ENCODE data around the gene CNPY3. TPM values are rescaled to one million over a fixed set of nuclear protein-coding genes. Genes with fewer than 3 reads are reported as not detected.

CNPY3 gene
- total RNA-seq, 1 donor from 2014 or later = 53.1 TPM

DNA sequence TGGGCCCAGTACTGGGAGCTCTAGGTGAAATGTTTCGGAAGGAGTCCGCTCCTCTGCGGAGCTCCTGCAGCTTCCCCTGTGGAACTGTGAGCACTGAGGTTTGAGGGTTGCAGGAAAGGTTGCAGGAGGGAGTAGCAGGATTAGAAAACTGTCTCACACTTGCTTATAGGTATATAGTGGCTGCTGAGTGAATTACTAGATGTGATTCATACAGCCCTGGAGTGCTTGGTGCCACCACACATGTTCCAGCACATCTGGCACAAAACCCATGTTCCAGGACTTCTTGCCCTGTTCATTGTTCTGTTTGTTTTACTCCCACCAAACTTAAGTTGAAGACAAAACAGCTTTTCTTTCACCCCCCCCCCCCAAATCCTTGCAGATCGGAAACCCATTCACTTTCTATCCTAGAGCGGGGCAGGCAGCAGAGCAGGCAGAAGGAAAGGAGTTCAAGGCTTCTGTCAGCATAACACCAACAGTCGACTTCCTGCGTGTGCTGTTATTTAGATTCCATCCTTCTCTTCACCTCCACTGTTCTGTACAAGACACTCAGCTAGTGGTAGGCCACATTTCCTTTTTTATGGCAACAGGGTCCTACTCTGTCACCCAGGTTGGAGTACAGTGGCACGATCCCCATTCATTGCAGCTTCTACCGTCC, 50.4 kb downstream of the CNPY3 start:
- peaks cover 31% of the 10 kb centered on the region for H3K4me1 Mint-ChIP-seq (ENCODE audit: low read depth)
- H3K4me3 Mint-ChIP-seq (ENCODE audit: low read depth) = peak overlapping the region; percentile 91
- H3K36me3 Mint-ChIP-seq (ENCODE audit: low read depth) = peaks cover 25% of the 10 kb centered on the region
- H3K27ac Mint-ChIP-seq = peak overlapping the region; percentile 99
- no peaks in the 10 kb centered on the region for H3K27me3 Mint-ChIP-seq (ENCODE audit: low read depth)
- no peaks in the 10 kb centered on the region for H3K9me3 Mint-ChIP-seq
- DNase-seq (ENCODE audit: low spot score) = no peak
- intact Hi-C loops (cut with micrococcal nuclease) = loop anchor here (1.0 kb wide), 3 partner anchors 34 to 80 kb away; partner anchors contain the start of genes CNPY3, KLC4, MEA1 and MRPL2

DNA sequence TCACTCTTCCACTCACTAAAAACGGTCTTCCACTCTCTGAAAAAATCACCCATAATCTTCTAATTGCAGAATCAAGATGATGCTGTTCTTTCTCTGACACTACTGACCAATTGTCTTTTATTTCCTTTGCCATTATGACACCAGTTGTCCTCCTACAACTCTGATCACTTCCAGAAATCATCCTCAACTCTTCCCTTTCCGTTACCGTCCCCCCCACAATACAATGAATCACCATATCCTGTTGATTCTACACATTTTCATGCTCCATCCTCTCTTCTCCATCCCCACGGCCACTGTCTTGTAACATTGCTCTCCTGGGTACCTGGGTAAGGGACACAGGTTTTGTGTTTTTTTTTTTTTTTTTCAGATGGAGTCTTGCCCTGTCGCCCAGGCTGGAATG, 52.6 kb downstream of the CNPY3 start:
- no peaks in the 10 kb centered on the region for H3K27me3 Mint-ChIP-seq (ENCODE audit: low read depth)
- peaks cover 22% of the 10 kb centered on the region for H3K36me3 Mint-ChIP-seq (ENCODE audit: low read depth)
- DNase-seq (ENCODE audit: low spot score) = no peak
- H3K27ac Mint-ChIP-seq = peak overlapping the region; percentile 35
- intact Hi-C loops (cut with micrococcal nuclease) = no loop called here
- no peak overlapping the region for H3K4me3 Mint-ChIP-seq (ENCODE audit: low read depth)
- no peaks in the 10 kb centered on the region for H3K9me3 Mint-ChIP-seq
- H3K4me1 Mint-ChIP-seq (ENCODE audit: low read depth) = peaks cover 40% of the 10 kb centered on the region

DNA sequence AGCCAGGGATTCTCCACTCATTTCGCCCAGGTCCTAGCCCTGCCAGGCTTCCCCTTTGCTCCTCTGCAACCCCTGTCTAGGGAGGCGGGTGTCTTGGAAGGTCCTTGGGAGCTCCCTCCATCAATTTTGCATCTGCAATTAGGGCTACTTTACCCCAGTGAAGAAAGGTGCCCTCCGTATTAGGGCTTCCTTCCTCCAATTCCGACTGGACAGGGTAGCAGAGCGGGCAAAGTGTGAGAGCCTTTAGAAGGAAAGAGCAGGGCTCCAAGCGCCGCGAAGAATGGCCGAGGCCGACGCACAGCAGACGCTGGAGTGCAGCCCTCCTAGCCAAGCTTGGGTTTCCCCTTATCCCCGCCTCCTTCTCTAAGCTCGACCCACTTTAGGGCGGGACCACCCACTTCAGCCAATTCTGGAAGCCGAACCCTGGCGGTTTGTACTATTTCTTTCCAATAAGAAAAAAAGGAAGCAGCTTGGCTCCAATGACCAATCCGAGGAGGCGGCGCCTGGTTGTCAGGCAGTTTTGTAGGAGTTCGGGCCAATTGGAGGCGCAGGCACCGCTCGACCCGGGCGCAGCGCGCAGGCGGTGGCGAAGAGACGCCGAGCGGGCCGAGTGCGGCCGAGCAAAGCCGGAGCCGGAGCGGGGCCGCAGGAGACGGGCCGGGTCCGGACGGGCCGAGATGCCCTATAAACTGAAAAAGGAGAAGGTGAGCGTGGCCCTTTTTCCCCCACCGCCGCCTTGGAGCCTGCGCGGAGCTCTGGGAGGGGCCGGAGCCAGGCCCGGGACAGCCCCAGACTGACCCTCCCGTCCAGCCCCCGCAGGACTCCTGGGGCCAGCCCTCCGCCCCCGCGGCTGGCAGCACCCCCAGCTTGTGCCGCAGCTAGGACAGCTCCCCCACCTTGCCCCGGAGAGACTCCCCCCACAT, 55.0 kb downstream of the CNPY3 start, which contains the start of gene PPP2R5D:
PPP2R5D (plus strand) TSS at position 570 of the 923 bp plus-strand sequence; CDS start at position 678, 108 bp downstream.
- H3K4me1 Mint-ChIP-seq (ENCODE audit: low read depth) = peaks cover 46% of the 10 kb centered on the region

DNA sequence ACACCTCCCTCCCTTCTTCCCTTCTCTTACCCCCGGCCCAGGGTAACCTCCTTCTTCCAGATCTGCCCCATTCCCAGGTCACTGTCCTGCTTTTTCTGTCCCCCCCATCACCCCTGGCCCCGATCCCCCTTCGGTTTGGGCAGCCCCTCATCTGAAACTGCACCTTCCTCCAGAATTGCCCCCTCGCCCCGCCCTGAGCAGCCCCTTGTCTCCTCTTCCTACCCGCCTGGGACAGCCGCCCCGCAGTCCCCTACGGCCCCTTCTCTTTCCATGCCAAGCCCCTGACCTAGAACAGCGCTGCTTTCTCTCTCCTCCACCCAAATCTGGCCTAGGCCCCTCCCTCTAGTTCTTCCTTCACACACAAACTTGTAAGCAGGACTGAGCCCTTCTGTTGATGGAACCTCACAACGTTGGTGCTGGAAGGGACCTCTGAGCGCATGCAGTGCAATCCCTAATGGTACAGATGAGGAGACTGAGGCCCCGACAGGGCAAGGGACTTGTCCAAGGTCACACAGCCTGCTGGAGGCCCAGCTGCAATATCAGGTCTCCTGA, 55.7 kb downstream of the CNPY3 start:
- H3K27me3 Mint-ChIP-seq (ENCODE audit: low read depth) = no peaks in the 10 kb centered on the region
- H3K36me3 Mint-ChIP-seq (ENCODE audit: low read depth) = peaks cover 30% of the 10 kb centered on the region
- H3K9me3 Mint-ChIP-seq = no peaks in the 10 kb centered on the region
- DNase-seq (ENCODE audit: low spot score) = no peak
- intact Hi-C loops (cut with micrococcal nuclease) = loop anchor here (2.0 kb wide), 1 partner anchor 186 kb away; the partner anchor contains the start of gene SRF
- H3K4me1 Mint-ChIP-seq (ENCODE audit: low read depth) = peaks cover 38% of the 10 kb centered on the region
- peak overlapping the region; percentile 95 for H3K4me3 Mint-ChIP-seq (ENCODE audit: low read depth)
- H3K27ac Mint-ChIP-seq = peak overlapping the region; percentile 87

More for the DNA sequence above, 55.0 kb downstream of the CNPY3 start, which contains the start of gene PPP2R5D:
- Mint-ChIP-seq H3K9me3 (no peaks in the 10 kb centered on the region), H3K4me3 (ENCODE audit: low read depth) (peak within 1 kb of the TSS; percentile 95), H3K27ac (peak within 1 kb of the TSS; percentile 87), H3K27me3 (ENCODE audit: low read depth) (no peaks in the 10 kb centered on the region), H3K36me3 (ENCODE audit: low read depth) (peaks cover 22% of the 10 kb centered on the region)
- peak; percentile 98 for DNase-seq (ENCODE audit: low spot score)
- intact Hi-C loops (cut with micrococcal nuclease) = loop anchor here (2.0 kb wide), 1 partner anchor 187 kb away; the partner anchor contains the start of gene SRF

DNA sequence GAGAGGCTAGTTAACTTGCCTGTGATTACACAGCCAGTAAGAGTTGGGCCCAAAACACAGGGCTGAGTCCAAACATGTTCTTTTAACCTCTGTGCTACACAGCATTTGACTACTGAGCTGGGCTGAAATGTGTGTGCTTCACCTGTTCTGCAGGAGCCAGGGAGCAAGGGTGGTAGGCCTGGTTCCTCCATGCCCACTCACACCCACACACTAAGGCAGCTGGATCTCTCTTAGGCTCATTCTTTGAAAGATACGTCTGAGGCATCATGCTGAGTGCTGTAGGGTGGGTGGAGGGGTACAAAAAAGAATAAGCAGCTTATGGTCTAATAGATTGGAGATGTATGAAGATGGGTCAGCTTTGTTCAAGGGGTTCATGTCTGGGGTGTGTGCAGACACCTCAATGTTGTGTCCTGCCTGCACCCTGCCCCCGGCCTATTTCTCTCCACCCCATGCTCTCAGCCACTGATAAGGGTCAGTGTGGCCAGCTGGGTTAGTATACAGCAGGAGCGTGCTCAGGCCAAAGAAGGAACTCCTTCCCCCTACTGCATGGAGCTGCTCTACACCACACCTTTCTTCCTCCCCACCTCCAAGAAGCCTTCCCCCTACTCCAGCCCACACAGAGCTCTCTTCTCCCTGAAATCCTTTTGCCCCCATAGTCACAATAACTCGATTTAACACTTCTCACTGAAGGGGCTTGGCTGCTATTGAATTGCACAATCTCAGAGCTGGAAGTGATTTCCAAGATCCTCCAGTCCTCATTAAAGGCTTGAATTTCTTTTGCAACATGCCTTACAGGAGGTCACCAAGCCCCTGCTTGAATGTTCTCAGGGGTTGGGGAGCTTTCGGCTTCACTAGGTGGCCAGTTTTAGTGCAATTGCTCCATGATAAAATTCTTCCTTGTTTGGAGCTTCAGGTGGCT, 58.5 kb downstream of the CNPY3 start:
- H3K27me3 Mint-ChIP-seq (ENCODE audit: low read depth) = no peaks in the 10 kb centered on the region
- intact Hi-C loops (cut with micrococcal nuclease) = no loop called here
- no peak for DNase-seq (ENCODE audit: low spot score)
- no peaks in the 10 kb centered on the region for H3K9me3 Mint-ChIP-seq
- H3K4me1 Mint-ChIP-seq (ENCODE audit: low read depth) = peaks cover 35% of the 10 kb centered on the region
- H3K27ac Mint-ChIP-seq = peak overlapping the region; percentile 57
- H3K4me3 Mint-ChIP-seq (ENCODE audit: low read depth) = no peak overlapping the region
- peaks cover 45% of the 10 kb centered on the region for H3K36me3 Mint-ChIP-seq (ENCODE audit: low read depth)

DNA sequence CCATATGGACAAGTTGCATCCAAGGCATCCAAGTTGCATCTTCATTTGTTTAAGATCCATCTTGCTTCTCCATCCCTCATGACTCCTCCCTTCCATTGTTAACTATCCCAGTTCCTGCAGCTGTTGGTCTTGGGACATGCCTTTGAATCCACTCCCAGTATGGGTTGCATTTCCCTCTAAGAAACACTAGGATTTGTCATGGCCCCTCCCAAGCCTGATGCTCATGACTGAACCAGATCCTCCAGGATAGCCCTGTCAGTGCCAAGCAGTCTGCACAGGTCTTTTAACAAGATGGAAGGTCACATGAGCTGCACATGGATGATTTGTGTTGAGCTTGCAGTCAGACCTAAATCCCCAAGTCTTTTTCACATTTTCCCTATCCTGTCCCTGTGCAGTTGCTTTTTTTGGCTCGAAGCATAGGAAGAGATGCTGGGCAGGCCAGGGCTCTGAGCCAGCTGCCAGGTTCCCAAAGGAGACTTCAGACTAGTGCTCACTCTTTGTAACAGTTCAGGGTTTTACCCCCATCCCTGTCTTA, 59.3 kb downstream of the CNPY3 start:
- peaks cover 47% of the 10 kb centered on the region for H3K36me3 Mint-ChIP-seq (ENCODE audit: low read depth)
- H3K27me3 Mint-ChIP-seq (ENCODE audit: low read depth) = no peaks in the 10 kb centered on the region
- H3K4me3 Mint-ChIP-seq (ENCODE audit: low read depth) = no peak overlapping the region
- intact Hi-C loops (cut with micrococcal nuclease) = no loop called here
- H3K27ac Mint-ChIP-seq = no peak overlapping the region
- H3K9me3 Mint-ChIP-seq = no peaks in the 10 kb centered on the region
- H3K4me1 Mint-ChIP-seq (ENCODE audit: low read depth) = peaks cover 36% of the 10 kb centered on the region
- DNase-seq (ENCODE audit: low spot score) = no peak

Other genes with a start within 250 kb of the CNPY3 start
- gene PRPH2, start 206.9 kb upstream of the CNPY3 start, total RNA-seq = not detected in 2 replicates
- 17.7 and 19.5 TPM in 2 replicates for gene TBCC, start 183.4 kb upstream of the CNPY3 start, total RNA-seq
- gene BICRAL, start 147.4 kb upstream of the CNPY3 start, total RNA-seq = 14.2 and 14.4 TPM in 2 replicates
- gene RPL7L1, start 49.9 kb upstream of the CNPY3 start, total RNA-seq = 149 and 151 TPM in 2 replicates
- not detected in 2 replicates for gene PTCRA, start 13.4 kb upstream of the CNPY3 start, total RNA-seq
- gene GNMT, start 31.3 kb downstream of the CNPY3 start, total RNA-seq = 0.62 and 0.69 TPM in 2 replicates
- gene PEX6, start 49.7 kb downstream of the CNPY3 start, total RNA-seq = 26.0 and 27.8 TPM in 2 replicates
- gene PPP2R5D, start 55.1 kb downstream of the CNPY3 start, total RNA-seq = 62.7 and 63.2 TPM in 2 replicates
- 90.9 and 91.2 TPM in 2 replicates for gene MEA1, start 84.5 kb downstream of the CNPY3 start, total RNA-seq
- 71.2 and 74.6 TPM in 2 replicates for gene KLHDC3, start 84.8 kb downstream of the CNPY3 start, total RNA-seq
- 71.4 and 78.4 TPM in 2 replicates for gene RRP36, start 92.1 kb downstream of the CNPY3 start, total RNA-seq
- gene CUL7, start 124.4 kb downstream of the CNPY3 start, total RNA-seq = 26.0 and 27.3 TPM in 2 replicates
- gene MRPL2, start 130.0 kb downstream of the CNPY3 start, total RNA-seq = 76.0 and 76.6 TPM in 2 replicates
- gene KLC4, start 130.2 kb downstream of the CNPY3 start, total RNA-seq = 11.7 and 14.1 TPM in 2 replicates
- 3.7 TPM in 2 replicates for gene PTK7, start 146.8 kb downstream of the CNPY3 start, total RNA-seq
- 50.9 and 52.0 TPM in 2 replicates for gene SRF, start 241.8 kb downstream of the CNPY3 start, total RNA-seq